ENCODE data around the gene STK26.

The STK26 gene

GRCh38 chrX:132041015-132041414, 17.9 kb downstream of the STK26 start:
- peaks cover 95% of the 10 kb centered on the region for H3K79me2 ChIP-seq (ENCODE audit: control insufficient read depth, low read length)
- no peak overlapping the region for H3K27ac ChIP-seq (ENCODE audit: low read depth, low read length)
- TF ChIP-seq EZH2phosphoT487 (IDR thresholded peaks at IDR 0.05; ENCODE audit: borderline replicate concordance, low read length): no peak
- no peak for TF ChIP-seq CTCF (IDR thresholded peaks at IDR 0.05; ENCODE audit: low read depth, low read length, poor library complexity, severe bottlenecking)
- no peak overlapping the region for H3K4me3 ChIP-seq (ENCODE audit: low read length)
- H3K9me3 ChIP-seq (ENCODE audit: control insufficient read depth, insufficient read depth, low read length): no peaks in the 10 kb centered on the region
- H3K4me1 ChIP-seq (ENCODE audit: control insufficient read depth, low read length): peaks cover 3% of the 10 kb centered on the region
- H3K4me2 ChIP-seq (ENCODE audit: low read length): no peak overlapping the region
- H3K36me3 ChIP-seq (ENCODE audit: control insufficient read depth, low read length): no peaks in the 10 kb centered on the region
- no peaks in the 10 kb centered on the region for H3K9me2 ChIP-seq (replicated peaks; ENCODE audit: control insufficient read depth, low read length)
- H3F3A ChIP-seq (ENCODE audit: control insufficient read depth, insufficient read depth): no peaks in the 10 kb centered on the region
- H3K27me3 ChIP-seq (ENCODE audit: control insufficient read depth, low read length): no peaks in the 10 kb centered on the region
- no peaks in the 10 kb centered on the region for H4K20me1 ChIP-seq (ENCODE audit: control insufficient read depth, insufficient read depth, low read depth, low read length)

- Histone ChIP-seq H3K79me2 (ENCODE audit: control insufficient read depth, low read length) (peaks cover 87% of the 10 kb centered on the region), H3K27me3 (ENCODE audit: control insufficient read depth, low read length) (no peaks in the 10 kb centered on the region), H4K20me1 (ENCODE audit: control insufficient read depth, insufficient read depth, low read depth, low read length) (no peaks in the 10 kb centered on the region), H3K4me2 (ENCODE audit: low read length) (no peak overlapping the region), H3K9me2 (replicated peaks; ENCODE audit: control insufficient read depth, low read length) (no peaks in the 10 kb centered on the region), H3F3A (ENCODE audit: control insufficient read depth, insufficient read depth) (no peaks in the 10 kb centered on the region), H3K9me3 (ENCODE audit: control insufficient read depth, insufficient read depth, low read length) (no peaks in the 10 kb centered on the region), H3K4me3 (ENCODE audit: low read length) (no peak overlapping the region), H3K36me3 (ENCODE audit: control insufficient read depth, low read length) (no peaks in the 10 kb centered on the region; the same call in 1 of the 2 replicates), H3K4me1 (ENCODE audit: control insufficient read depth, low read length) (no peaks in the 10 kb centered on the region), H3K27ac (ENCODE audit: low read depth, low read length) (no peak overlapping the region)
- TF ChIP-seq EZH2phosphoT487 (IDR thresholded peaks at IDR 0.05; ENCODE audit: borderline replicate concordance, low read length) (no peak), CTCF (IDR thresholded peaks at IDR 0.05; ENCODE audit: low read depth, low read length, poor library complexity, severe bottlenecking) (no peak)
Measured at GRCh38 chrX:132043977-132044376, 20.9 kb downstream of the STK26 start.

- no peaks in the 10 kb centered on the region; the same call in 1 of the 2 replicates for H3K36me3 ChIP-seq (ENCODE audit: control insufficient read depth, low read length)
- no peaks in the 10 kb centered on the region for H3K27me3 ChIP-seq (ENCODE audit: control insufficient read depth, low read length)
- no peaks in the 10 kb centered on the region for H3K9me2 ChIP-seq (replicated peaks; ENCODE audit: control insufficient read depth, low read length)
- H3K4me1 ChIP-seq (ENCODE audit: control insufficient read depth, low read length): no peaks in the 10 kb centered on the region
- H4K20me1 ChIP-seq (ENCODE audit: control insufficient read depth, insufficient read depth, low read depth, low read length): no peaks in the 10 kb centered on the region
- H3K4me2 ChIP-seq (ENCODE audit: low read length): no peak overlapping the region
- no peaks in the 10 kb centered on the region for H3K9me3 ChIP-seq (ENCODE audit: control insufficient read depth, insufficient read depth, low read length)
- H3K27ac ChIP-seq (ENCODE audit: low read depth, low read length): no peak overlapping the region
- H3K4me3 ChIP-seq (ENCODE audit: low read length): no peak overlapping the region
- H3K79me2 ChIP-seq (ENCODE audit: control insufficient read depth, low read length): peaks cover 82% of the 10 kb centered on the region
- H3F3A ChIP-seq (ENCODE audit: control insufficient read depth, insufficient read depth): no peaks in the 10 kb centered on the region
- TF ChIP-seq EZH2phosphoT487 (IDR thresholded peaks at IDR 0.05; ENCODE audit: borderline replicate concordance, low read length) (no peak), CTCF (IDR thresholded peaks at IDR 0.05; ENCODE audit: low read depth, low read length, poor library complexity, severe bottlenecking) (no peak)
Measured at GRCh38 chrX:132044953-132045352, 21.9 kb downstream of the STK26 start.
